DND-41 (cell line): ENCODE data around the gene MYH15.

Experiments used
- ATAC-seq: fragments of 200-7000 bp; cut with Tn5 transposase; 3 replicates; pipeline ENCODE4 v1.9.1; 2021; ENCODE audit warnings: low read depth; ENCODE audit not compliant: insufficient read depth
- DNase-seq: peaks from one replicate; pipeline ENCODE4 v3.0.0-alpha.2; 2020
- H2AFZ ChIP-seq: 2 replicates; pipeline ENCODE4 v1.6.0; 2012; ENCODE audit warnings: low read depth, low read length
- H3K27ac ChIP-seq: 2 replicates; pipeline ENCODE4 v1.5.1; 2012; ENCODE audit warnings: low read length, inconsistent platforms
- H3K27me3 ChIP-seq: fragments of 200-600 bp; sonication (generic); 2 replicates; pipeline ENCODE4 v1.6.0; 2012; ENCODE audit warnings: low read length, mild to moderate bottlenecking, inconsistent platforms; ENCODE audit not compliant: insufficient read depth, poor library complexity
- H3K36me3 ChIP-seq: 2 replicates; pipeline ENCODE4 v1.5.1; 2012; ENCODE audit warnings: low read length, inconsistent platforms; ENCODE audit not compliant: insufficient read depth
- H3K4me1 ChIP-seq: 2 replicates; pipeline ENCODE4 v1.5.1; 2012; ENCODE audit warnings: mild to moderate bottlenecking, low read length; ENCODE audit not compliant: insufficient read depth
- H3K4me2 ChIP-seq: 2 replicates; pipeline ENCODE4 v1.6.0; 2012; ENCODE audit warnings: mild to moderate bottlenecking, moderate library complexity, low read length, inconsistent platforms; ENCODE audit not compliant: insufficient read depth
- H3K4me3 ChIP-seq, 2 experiments: fragments of 200-600 bp in 1 of 2; shearing (Covaris generic) in 1 of 2; 2 replicates each; pipeline ENCODE4 v1.5.1; 2012 to 2016; ENCODE audit warnings: inconsistent platforms in 2 of 2, low read length in 2 of 2, mild to moderate bottlenecking in 2 of 2, low read depth in 1 of 2, moderate library complexity in 1 of 2
- H3K79me2 ChIP-seq: 2 replicates; pipeline ENCODE4 v1.6.0; 2012; ENCODE audit warnings: low read length, inconsistent platforms; ENCODE audit not compliant: insufficient read depth
- H3K9ac ChIP-seq: 2 replicates; pipeline ENCODE4 v1.6.0; 2012; ENCODE audit warnings: low read depth, mild to moderate bottlenecking, inconsistent platforms, low read length, moderate library complexity
- H3K9me3 ChIP-seq: 2 replicates; pipeline ENCODE4 v1.5.1; 2012; ENCODE audit warnings: low read length, moderate library complexity, mild to moderate bottlenecking, inconsistent platforms; ENCODE audit not compliant: insufficient read depth, severe bottlenecking
- H4K20me1 ChIP-seq: 2 replicates; pipeline ENCODE4 v1.6.0; 2012; ENCODE audit warnings: low read length; ENCODE audit not compliant: insufficient read depth
- CTCF ChIP-seq: IDR thresholded peaks from 2 replicates; pipeline ENCODE4 v1.5.1; 2012; ENCODE audit warnings: borderline replicate concordance, low read length, moderate library complexity, mild to moderate bottlenecking; ENCODE audit not compliant: poor library complexity, severe bottlenecking; ENCODE audit errors: extremely low read depth
- EZH2 ChIP-seq: IDR thresholded peaks from 3 replicates; pipeline ENCODE4 v1.6.1; 2012; ENCODE audit warnings: borderline replicate concordance, low read depth, mild to moderate bottlenecking, moderate library complexity, low read length, inconsistent platforms; ENCODE audit not compliant: severe bottlenecking

MYH15 gene

GRCh38 chr3:108528459-108529252 lies 18.3 kb upstream of the MYH15 start:
- DNase-seq (no peak), ATAC-seq (no peak)
- Histone ChIP-seq H3K4me3 (no peak overlapping the region), H3K9me3 (no peaks in the 10 kb centered on the region), H3K79me2 (no peaks in the 10 kb centered on the region), H4K20me1 (no peaks in the 10 kb centered on the region), H3K4me2 (no peak overlapping the region), H3K4me1 (no peaks in the 10 kb centered on the region), H3K27ac (no peak overlapping the region), H3K36me3 (no peaks in the 10 kb centered on the region), H3K9ac (no peak overlapping the region), H3K27me3 (no peaks in the 10 kb centered on the region), H2AFZ (no peak overlapping the region)
- TF ChIP-seq EZH2 (no peak), CTCF (no peak)

GRCh38 chr3:108527817-108528216 lies 17.4 kb upstream of the MYH15 start:
- Histone ChIP-seq H3K36me3 (no peaks in the 10 kb centered on the region), H3K79me2 (no peaks in the 10 kb centered on the region), H3K9ac (no peak overlapping the region), H4K20me1 (no peaks in the 10 kb centered on the region), H2AFZ (no peak overlapping the region), H3K4me2 (no peak overlapping the region), H3K4me1 (no peaks in the 10 kb centered on the region), H3K27ac (no peak overlapping the region), H3K9me3 (no peaks in the 10 kb centered on the region), H3K27me3 (no peaks in the 10 kb centered on the region), H3K4me3 (no peak overlapping the region)
- ATAC-seq (no peak), DNase-seq (no peak)
- no peak for TF ChIP-seq CTCF
- no peak for TF ChIP-seq EZH2

- no peaks in the 10 kb centered on the region for H4K20me1 ChIP-seq
- no peak overlapping the region for H3K9ac ChIP-seq
- no peaks in the 10 kb centered on the region for H3K27me3 ChIP-seq
- ATAC-seq (no peak), DNase-seq (no peak)
- TF ChIP-seq EZH2 (no peak), CTCF (no peak)
- H2AFZ ChIP-seq, result no peak overlapping the region
- H3K4me2 ChIP-seq, result no peak overlapping the region
- no peaks in the 10 kb centered on the region for H3K9me3 ChIP-seq
- H3K36me3 ChIP-seq, result no peaks in the 10 kb centered on the region
- no peak overlapping the region for H3K27ac ChIP-seq
- no peaks in the 10 kb centered on the region for H3K79me2 ChIP-seq
- no peak overlapping the region for H3K4me3 ChIP-seq
- no peaks in the 10 kb centered on the region for H3K4me1 ChIP-seq
These were observed 16.7 kb upstream of the MYH15 start for GRCh38 chr3:108527109-108527508.
